HG02759 (cell line): ENCODE measurements around the gene MRPS24.

Experiments used
- ATAC-seq: cut with Tn5 transposase; IDR thresholded peaks from one replicate; pipeline ENCODE4 v1.9.1; 2021; ENCODE audit warnings: mild to moderate bottlenecking, moderate library complexity; ENCODE audit not compliant: unreplicated experiment

MRPS24 gene

DNA sequence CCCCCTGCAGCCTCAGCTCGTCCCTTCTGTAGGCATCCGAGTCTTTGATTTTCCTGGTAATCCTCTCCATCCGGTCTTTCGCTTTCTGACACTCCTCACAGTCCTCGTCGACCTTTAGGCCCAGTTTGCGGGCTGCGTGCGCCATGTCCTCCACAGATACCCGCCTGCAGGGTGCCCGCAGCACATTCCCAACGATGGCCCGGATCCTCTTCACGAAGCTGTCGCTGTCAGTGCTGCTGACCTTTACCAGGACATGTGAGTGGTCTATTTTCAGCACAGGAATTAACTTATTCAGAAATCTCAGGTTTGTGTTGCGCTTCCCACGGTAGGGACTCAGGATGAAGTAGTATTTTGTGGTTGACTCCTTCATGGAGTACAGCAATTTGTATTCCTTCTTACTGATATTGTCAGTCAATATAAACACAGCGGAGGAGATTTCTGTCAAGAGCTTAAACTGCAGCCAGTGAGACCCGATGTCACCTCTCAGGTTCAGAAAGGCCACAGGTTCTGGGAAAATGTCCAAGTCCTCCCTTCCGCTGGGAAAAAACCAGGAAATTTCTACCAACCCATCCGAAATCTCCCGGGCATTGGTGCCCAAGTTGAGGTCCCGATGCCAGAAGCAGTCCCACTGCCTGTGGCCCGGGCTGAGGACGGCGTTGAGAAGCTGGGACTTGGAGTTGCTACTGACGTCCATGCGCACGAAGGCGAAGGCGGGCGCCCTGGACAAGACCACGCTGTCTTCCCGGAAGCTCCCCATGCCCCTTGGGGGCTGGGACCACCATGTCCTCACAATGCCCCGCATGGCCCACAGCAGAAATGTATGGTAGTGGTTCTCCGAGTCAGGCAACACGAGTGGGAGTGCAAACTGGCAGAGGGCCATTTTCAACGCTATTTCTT lies 8.9 kb upstream of the MRPS24 start:
- ATAC-seq = no peak

- ATAC-seq = no peak
These were observed 7.8 kb upstream of the MRPS24 start for GRCh38 chr7:43876976-43877745.

GRCh38 chr7:43876241-43876640 lies 6.9 kb upstream of the MRPS24 start:
- ATAC-seq = no peak

DNA sequence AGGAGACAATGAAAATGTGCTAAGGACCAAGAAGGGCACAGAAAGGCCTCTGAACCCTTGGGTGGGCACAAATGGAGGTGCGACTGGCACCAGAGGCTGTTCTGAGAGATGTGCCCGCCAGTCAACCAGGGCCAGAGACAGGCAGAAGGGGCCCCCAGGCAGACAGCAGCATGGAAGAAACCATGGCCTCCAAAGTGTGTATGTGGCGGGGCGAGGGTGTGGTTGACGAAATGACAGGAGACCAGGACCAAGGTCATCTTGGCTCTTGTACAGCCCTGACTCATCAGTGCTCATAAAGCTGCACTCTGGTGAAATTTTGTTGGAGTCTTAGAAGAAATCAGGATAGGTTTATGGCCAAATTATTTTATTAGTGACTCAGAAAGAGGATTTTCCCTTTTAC lies 4.0 kb upstream of the MRPS24 start:
- no peak for ATAC-seq

GRCh38 chr7:43872406-43873110 lies 3.2 kb upstream of the MRPS24 start:
- ATAC-seq = no peak

DNA sequence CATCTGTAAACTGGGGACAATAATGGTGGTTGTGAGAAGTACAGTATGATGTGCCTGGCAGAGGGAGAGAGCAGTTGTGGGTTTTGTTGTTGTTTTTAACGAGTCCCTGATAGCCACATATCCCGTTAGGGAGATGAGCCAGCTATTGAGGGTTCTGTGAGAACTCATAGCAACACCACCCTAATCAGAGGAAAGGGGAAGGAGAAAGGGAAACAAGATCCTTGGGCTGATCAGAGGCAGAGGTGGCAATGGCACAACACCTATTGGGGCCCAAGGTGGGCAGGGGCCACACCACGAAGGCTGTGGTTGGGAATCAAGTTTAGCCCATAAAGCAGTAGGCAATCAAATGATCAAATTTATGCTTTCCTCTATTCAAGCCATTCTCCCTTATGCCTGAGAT lies 1.7 kb upstream of the MRPS24 start:
- no peak for ATAC-seq

- no peak for ATAC-seq
These were observed 999 bp upstream of the MRPS24 start for GRCh38 chr7:43870316-43870715.

GRCh38 chr7:43869867-43870240 lies 537 bp upstream of the MRPS24 start:
- peak; percentile 8 for ATAC-seq

- no peak for ATAC-seq
These were observed 674 bp downstream of the MRPS24 start for GRCh38 chr7:43868681-43869005.

DNA sequence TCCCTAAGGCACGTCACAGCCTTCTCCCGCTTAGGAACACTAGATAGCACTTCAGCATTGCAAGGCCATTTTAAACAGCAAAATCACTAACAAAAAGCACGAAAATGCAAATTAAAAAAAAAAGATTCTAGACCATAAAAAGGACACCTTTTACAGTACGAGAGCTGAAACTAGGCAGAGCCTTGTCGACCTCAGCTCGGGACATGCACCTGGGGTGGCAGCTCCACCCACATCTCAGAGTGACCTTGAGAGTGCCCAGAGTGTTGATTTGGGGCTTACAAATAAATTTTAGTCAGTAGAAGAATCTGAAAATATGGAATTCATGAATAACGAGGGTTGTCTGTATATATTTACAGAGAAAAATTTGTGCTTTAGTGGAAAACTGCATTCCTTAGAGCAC lies 1.1 kb downstream of the MRPS24 start:
- no peak for ATAC-seq

DNA sequence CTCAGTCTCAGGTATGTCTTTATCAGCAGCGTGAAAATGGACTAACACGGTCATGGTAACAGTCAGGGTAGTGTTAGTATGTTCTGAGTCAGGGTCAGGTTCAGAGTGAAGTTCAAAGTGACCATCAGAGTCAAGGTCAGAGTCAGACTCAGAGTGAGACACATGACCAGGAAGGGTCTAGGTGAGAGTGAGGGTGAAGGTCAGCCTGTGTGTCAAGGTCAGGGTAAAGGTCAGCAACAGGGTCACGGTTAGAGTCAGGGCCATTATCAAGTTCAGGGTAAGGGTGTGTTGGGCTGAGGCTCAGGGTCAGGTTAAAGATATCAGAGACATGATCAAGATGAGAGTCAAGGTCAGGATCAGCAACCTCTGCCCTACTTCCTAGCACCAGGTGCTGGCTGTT lies 4.0 kb downstream of the MRPS24 start:
- ATAC-seq = no peak

- no peak for ATAC-seq
These were observed 5.2 kb downstream of the MRPS24 start for GRCh38 chr7:43864126-43864525.

DNA sequence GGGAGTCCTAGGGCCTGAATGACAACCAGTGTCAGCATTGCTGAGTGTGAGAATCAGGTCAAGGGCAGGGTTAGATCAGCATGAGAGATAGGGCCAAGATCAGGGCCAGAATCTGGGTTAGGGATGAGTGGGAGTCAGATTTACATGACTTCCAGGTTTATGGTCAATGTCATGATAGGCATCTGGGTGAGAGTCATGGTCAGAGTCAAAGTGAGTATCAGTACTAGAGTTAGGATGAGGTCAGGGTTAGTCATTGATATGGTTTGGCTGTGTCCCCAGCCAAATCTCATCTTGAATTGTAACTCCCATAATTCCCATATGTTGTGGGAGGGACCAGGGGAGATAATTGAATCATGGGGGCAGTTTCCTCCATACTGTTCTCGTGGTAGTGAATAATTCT lies 12.3 kb downstream of the MRPS24 start:
- ATAC-seq = no peak

DNA sequence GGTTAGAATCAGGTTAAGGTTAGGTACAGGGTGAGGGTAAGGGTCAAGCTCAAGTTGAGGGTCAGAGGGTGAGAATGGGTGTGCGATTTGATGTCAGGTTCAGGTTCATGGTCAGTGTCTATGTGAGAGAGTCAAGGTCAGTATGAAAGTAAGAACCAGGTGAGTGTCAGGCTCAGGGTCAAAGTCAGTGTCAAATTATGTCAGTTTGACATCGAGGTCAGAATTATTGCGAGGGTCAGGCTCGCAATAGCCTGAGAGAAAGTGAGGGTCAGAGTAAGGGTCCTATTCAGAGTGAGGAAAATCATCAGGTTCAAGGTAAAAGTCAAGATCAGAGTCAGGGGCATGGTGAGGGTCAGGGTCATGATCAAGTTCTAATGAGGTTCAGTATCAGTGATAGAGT lies 13.0 kb downstream of the MRPS24 start:
- ATAC-seq = no peak

DNA sequence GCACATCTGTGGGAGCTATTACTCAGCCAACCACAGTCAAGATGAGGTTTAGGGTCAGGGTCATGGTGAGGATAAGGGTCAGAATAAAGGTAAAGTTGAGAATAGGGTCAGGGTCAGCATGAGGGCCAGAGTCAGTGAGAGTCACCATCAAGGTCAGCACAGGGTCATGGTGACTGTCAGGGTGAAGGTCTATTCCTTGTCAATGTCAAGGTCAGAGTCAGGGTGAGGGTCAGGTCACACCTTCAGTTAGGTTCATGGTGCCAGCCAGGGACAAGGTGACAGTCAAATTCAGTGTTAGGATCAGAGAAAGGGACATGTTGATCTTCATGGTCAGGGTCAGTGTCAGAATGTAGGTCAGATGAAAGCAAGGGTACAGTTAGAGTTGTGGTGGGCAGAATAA lies 14.1 kb downstream of the MRPS24 start:
- ATAC-seq = no peak

DNA sequence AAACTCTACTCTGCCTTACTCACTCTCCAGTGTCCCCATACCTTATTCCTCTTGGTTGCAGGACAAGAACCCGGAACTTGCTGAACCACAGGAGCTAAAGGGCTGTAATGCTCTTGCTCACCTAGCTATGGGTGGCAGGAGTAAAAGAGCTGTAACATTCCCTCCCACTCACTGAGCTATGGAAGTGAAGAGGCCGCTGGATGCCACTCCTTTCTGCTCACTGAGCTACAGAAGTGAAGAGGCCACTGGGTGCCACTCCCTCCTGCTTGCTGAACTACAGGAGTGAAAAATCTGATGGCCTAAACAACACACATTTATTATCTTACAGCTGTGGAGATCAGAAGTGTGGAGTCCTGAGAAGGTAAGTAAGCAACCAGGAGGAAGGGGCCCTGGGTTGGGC lies 17.5 kb downstream of the MRPS24 start:
- ATAC-seq = no peak

DNA sequence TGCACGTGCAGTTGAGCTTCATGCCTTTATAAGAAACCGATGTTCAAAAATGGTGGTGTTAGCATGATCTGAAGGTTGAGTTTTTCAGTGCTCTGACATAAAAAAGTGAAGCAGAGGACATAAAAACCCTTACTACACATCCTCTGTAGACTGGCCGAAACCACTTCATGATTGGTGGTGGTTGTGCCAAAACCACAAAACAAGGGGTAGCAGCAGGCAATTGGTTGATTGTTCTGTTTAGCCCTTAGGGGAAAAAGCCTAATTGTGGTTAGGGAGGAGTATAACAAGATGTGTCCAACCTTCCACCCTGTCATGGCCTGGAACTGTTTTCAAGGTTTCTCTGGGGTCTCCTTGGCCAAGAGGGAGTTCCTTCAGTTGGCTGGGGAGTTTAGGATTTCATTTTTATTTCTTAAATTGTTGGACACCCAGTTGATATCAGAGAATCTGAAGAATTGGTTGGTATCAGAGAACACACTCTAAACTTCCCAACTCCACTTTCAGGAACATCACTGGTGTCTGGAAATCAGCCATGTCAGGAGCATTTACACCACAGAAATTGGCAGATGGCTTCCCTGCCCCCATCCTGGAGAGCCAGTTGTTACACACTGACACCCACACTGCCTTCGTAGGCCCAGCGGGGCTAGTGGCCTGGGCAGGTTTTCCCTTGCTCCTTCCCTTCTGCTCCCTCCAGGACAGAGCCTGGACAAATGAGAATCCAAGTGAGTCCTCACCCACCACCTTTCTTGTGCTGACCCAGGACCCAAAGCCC lies 18.8 kb downstream of the MRPS24 start:
- no peak for ATAC-seq

DNA sequence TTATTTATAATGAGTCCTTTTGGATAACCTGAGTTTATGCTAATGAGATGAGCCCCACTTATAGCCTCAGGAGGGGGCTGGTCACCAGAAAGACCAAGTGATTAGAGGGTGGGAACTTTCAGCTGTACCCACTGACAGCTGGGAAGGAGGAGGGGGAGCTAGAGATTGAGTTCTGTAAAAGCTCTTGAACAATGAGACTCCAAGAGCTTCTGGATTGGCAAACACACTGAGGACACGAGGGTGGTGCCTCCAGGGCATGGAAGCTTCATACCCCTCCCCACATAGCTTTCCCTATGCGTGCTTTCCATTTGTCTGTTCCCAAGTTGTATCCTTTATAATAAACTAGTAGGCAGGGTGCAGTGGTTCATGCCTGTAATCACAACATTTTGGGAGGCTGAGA lies 20.3 kb downstream of the MRPS24 start:
- ATAC-seq = no peak

GRCh38 chr7:43847496-43847895 lies 21.8 kb downstream of the MRPS24 start:
- no peak for ATAC-seq

GRCh38 chr7:43844662-43845061 lies 24.7 kb downstream of the MRPS24 start:
- no peak for ATAC-seq

DNA sequence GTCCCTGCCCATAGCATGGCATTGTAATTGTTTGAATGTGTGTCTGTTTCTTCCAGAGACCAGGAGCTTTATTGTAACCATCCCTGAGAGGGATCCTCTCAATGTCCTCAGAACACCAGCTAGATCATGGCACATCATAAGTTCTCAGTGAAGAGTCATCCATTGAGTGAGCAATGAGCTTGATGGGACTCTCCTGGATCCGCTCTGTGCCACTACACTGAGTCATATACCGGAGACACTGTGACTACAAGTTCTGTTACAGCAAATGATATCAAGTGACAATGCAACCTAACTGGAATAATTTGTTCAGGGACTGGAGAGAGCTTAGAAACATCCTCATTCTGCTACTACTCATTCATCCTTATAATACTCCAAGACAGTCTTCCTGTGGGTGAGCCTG lies 25.1 kb downstream of the MRPS24 start:
- ATAC-seq = no peak
